Endothelial cell (in vitro differentiated cells): ENCODE data around the gene HIGD1A. TPM values are rescaled to one million over a fixed set of nuclear protein-coding genes. Genes with fewer than 3 reads are reported as not detected.
A peak's percentile ranks its signal among the peaks of the same experiment; 100 is the strongest.
"Not testable (repeated sequence)": the region's sequence is repeated elsewhere in the genome, so short reads cannot be mapped to it uniquely, and the experiment has no call there.

Source experiments
- DNase-seq: peaks from one replicate; pipeline ENCODE4 v3.0.0; 2021; ENCODE audit warnings: low spot score
- H3K27ac Mint-ChIP-seq: one replicate; pipeline ENCODE4 v1.8.0; 2021; ENCODE audit warnings: mixed read lengths, inconsistent platforms; ENCODE audit not compliant: unreplicated experiment
- H3K27me3 Mint-ChIP-seq: one replicate; pipeline ENCODE4 v1.8.0; 2021; ENCODE audit warnings: mild to moderate bottlenecking, moderate library complexity, mixed read lengths, inconsistent platforms; ENCODE audit not compliant: unreplicated experiment
- H3K36me3 Mint-ChIP-seq: one replicate; pipeline ENCODE4 v1.8.0; 2021; ENCODE audit warnings: mild to moderate bottlenecking, low read depth, mixed read lengths, inconsistent platforms; ENCODE audit not compliant: unreplicated experiment
- H3K4me1 Mint-ChIP-seq: one replicate; pipeline ENCODE4 v1.8.0; 2021; ENCODE audit warnings: mild to moderate bottlenecking, mixed read lengths, inconsistent platforms; ENCODE audit not compliant: unreplicated experiment
- H3K4me3 Mint-ChIP-seq: one replicate; pipeline ENCODE4 v1.8.0; 2021; ENCODE audit warnings: mild to moderate bottlenecking, mixed read lengths, inconsistent platforms; ENCODE audit not compliant: unreplicated experiment
- H3K9me3 Mint-ChIP-seq: one replicate; pipeline ENCODE4 v1.8.0; 2021; ENCODE audit warnings: mixed read lengths, inconsistent platforms; ENCODE audit not compliant: unreplicated experiment
- CTCF ChIP-seq: fragments of 200-600 bp; sonication (generic); IDR thresholded peaks from one replicate; pipeline ENCODE4 v1.5.0; 2021; ENCODE audit warnings: antibody characterized with exemption; ENCODE audit not compliant: unreplicated experiment
- total RNA-seq: library from RNA; stranded (reverse); fragmentation: NEBNext Ultra II Directional; extraction: Animal tissue kit (Norgen Biotek cat#: 25700); gene quantifications from one replicate; pipeline ENCODE4 v1.2.1, GENCODE V29; 2021; ENCODE audit not compliant: unreplicated experiment

Gene HIGD1A
- total RNA-seq, 1 donor from 2014 or later = 60.7 TPM

- TF ChIP-seq CTCF = no peak
- no peak overlapping the region for H3K27ac Mint-ChIP-seq
- H3K36me3 Mint-ChIP-seq = no peaks in the 10 kb centered on the region
- H3K27me3 Mint-ChIP-seq = no peaks in the 10 kb centered on the region
- peaks cover 14% of the 10 kb centered on the region for H3K4me1 Mint-ChIP-seq
- no peaks in the 10 kb centered on the region for H3K9me3 Mint-ChIP-seq
- no peak overlapping the region for H3K4me3 Mint-ChIP-seq
- DNase-seq = no peak
Observed at GRCh38 chr3:42815826-42816225, 11.5 kb upstream of the HIGD1A start.

- Mint-ChIP-seq H3K36me3 (no peaks in the 10 kb centered on the region), H3K4me3 (no peak overlapping the region), H3K9me3 (no peaks in the 10 kb centered on the region), H3K4me1 (peaks cover 14% of the 10 kb centered on the region), H3K27me3 (peaks cover 1% of the 10 kb centered on the region), H3K27ac (no peak overlapping the region)
- no peak for DNase-seq
- no peak for TF ChIP-seq CTCF
Observed at GRCh38 chr3:42814914-42815507, 10.7 kb upstream of the HIGD1A start.

GRCh38 chr3:42814246-42814645 is 10.0 kb upstream of the HIGD1A start:
- Mint-ChIP-seq H3K4me3 (no peak overlapping the region), H3K4me1 (peaks cover 8% of the 10 kb centered on the region), H3K27ac (no peak overlapping the region), H3K9me3 (no peaks in the 10 kb centered on the region), H3K27me3 (peaks cover 1% of the 10 kb centered on the region), H3K36me3 (no peaks in the 10 kb centered on the region)
- no peak for TF ChIP-seq CTCF
- no peak for DNase-seq

GRCh38 chr3:42811118-42811883 is 7.0 kb upstream of the HIGD1A start:
- not testable (repeated sequence) for H3K36me3 Mint-ChIP-seq, H3K27me3 Mint-ChIP-seq, H3K4me3 Mint-ChIP-seq, H3K9me3 Mint-ChIP-seq, H3K4me1 Mint-ChIP-seq, DNase-seq
- H3K27ac Mint-ChIP-seq = peak overlapping the region; percentile 76

GRCh38 chr3:42810706-42811105 is 6.4 kb upstream of the HIGD1A start:
- H3K27ac Mint-ChIP-seq = peak overlapping the region; percentile 2
- H3K9me3 Mint-ChIP-seq, H3K4me1 Mint-ChIP-seq, DNase-seq, H3K27me3 Mint-ChIP-seq, H3K4me3 Mint-ChIP-seq, H3K36me3 Mint-ChIP-seq: not testable (repeated sequence)

- no peak for TF ChIP-seq CTCF
- Mint-ChIP-seq H3K27ac (peak within 1 kb of the TSS; percentile 2), H3K4me1 (peaks cover 16% of the 10 kb centered on the region), H3K36me3 (no peaks in the 10 kb centered on the region), H3K9me3 (no peaks in the 10 kb centered on the region), H3K4me3 (no peak within 1 kb of the TSS), H3K27me3 (peaks cover 1% of the 10 kb centered on the region)
- no peak for DNase-seq
Observed at GRCh38 chr3:42809202-42809601, 4.9 kb upstream of the HIGD1A start, which contains the start of gene ACKR2. Gene ACKR2, plus strand, starts transcription at chr3:42809445. Its CDS starts 55,058 bp downstream, at chr3:42864503.
